Prostate gland (tissue), 2 donors: Measurements from ENCODE around the gene BANK1.

Experiments used
- CTCF ChIP-seq, 4 experiments: fragments of 200-600 bp in 2 of 4; fragments of 450-650 bp in 2 of 4; sonication (generic) in 2 of 4; IDR thresholded peaks; 1 replicate in 3 of 4; 2 replicates in 1 of 4; pipeline ENCODE4 v1.5.1; 2016 to 2019; ENCODE audit warnings: antibody characterized with exemption in 4 of 4, mild to moderate bottlenecking in 2 of 4, moderate library complexity in 2 of 4
- POLR2A ChIP-seq: fragments of 450-650 bp; IDR thresholded peaks from one replicate; pipeline ENCODE4 v1.6.1; 2016; ENCODE audit warnings: antibody characterized with exemption, mild to moderate bottlenecking
- POLR2AphosphoS5 ChIP-seq: sonication (generic); formaldehyde crosslinking; IDR thresholded peaks from one replicate; pipeline ENCODE4 v1.6.1; 2017; ENCODE audit warnings: antibody characterized with exemption

- TF ChIP-seq POLR2A (no peak), CTCF (IDR thresholded peaks at IDR 0.05) (no peak), POLR2AphosphoS5 (no peak)
Measured at GRCh38 chr4:101911616-101912015, 121.1 kb downstream of the BANK1 start.
